ENCODE data around the gene PTPN9. TPM values are rescaled to one million over a fixed set of nuclear protein-coding genes. Genes with fewer than 3 reads are reported as not detected.

The PTPN9 gene
- total and polyA plus RNA-seq, 10 of the 15 experiments (the other 5 are each of a cell fraction or from before 2014, with no cell fraction given), result 7.8 to 29.1 (median 18.5) TPM

DNA sequence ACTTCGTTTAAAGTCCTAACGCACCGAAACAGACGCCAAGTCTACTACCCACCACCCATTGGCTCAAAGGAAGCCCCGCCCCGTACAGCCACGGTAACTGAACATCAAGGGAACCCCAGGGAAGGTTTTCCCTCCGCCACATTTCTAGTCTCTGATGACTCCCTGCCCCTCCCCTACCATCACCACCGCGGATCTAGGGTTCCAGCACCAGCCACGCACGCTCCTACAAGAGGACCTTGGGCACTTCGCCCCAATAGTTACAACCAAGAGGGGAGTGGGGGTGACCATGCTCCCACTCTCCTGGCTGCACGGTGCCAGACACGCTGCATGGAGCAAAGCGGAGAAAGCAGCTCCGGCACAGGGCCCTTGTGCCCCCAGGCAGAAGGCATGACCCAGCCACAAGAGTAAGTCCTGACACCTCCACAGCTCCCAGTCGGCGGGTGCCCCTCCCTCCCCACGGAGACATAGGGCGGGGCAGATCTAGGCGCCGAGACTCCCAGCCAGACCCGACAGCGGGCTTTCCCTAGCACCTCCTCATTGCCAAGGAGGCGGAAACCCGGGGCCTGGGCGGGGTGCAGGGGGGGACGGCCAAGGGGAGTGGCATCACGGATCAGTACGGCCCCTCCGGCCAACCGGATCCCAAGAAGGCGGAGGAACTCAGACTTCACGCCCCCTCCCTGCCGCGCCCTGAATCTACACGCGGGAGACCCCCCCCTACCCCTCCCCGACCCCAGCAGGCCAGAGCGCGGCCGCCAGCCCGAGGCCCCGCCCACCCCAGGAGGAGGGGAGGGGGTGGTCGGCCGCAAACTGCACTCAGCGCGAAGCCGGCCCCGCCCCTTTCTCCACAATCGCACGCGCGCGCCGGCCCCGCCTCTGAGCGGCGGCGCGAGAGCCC, 128.6 kb downstream of the PTPN9 start (continued):
- TF ChIP-seq NKRF (conservative IDR thresholded peaks at IDR 0.05) (peak; percentile 94), FOS (IDR thresholded peaks at IDR 0.05; ENCODE audit: borderline replicate concordance, extremely low read depth, insufficient read length) (no peak), SUZ12 (IDR thresholded peaks at IDR 0.05; ENCODE audit: unreplicated experiment) (no peak), SPI1 (IDR thresholded peaks at IDR 0.05; ENCODE audit: borderline replicate concordance, insufficient read depth, low read depth, low read length) (no peak), RBBP5 (conservative IDR thresholded peaks at IDR 0.05) (no peak), MEF2A (IDR thresholded peaks at IDR 0.05; ENCODE audit: insufficient read depth, low read depth, low read length) (no peak), HDGF (IDR thresholded peaks at IDR 0.05) (peak; percentile 84), POLR2AphosphoS5 (IDR thresholded peaks at IDR 0.05; ENCODE audit: low read length) (no peak; the same call in 1 of the 2 replicates), RCOR1 (conservative IDR thresholded peaks at IDR 0.05; ENCODE audit: low read depth, low read length) (no peak), IKZF2 (IDR thresholded peaks at IDR 0.05) (peak in 1 of 2 experiments; percentile 26; a peak in 1 of 4 replicates), BHLHE40 (IDR thresholded peaks at IDR 0.05; ENCODE audit: borderline replicate concordance in 1 of 2, low read depth in 2 of 2, low read length in 1 of 2) (peak; percentile 61 to 90; a peak in 3 of 4 replicates), CREM (IDR thresholded peaks at IDR 0.05; ENCODE audit: low read depth) (no peak)
- TF ChIP-seq, protein P1, sequence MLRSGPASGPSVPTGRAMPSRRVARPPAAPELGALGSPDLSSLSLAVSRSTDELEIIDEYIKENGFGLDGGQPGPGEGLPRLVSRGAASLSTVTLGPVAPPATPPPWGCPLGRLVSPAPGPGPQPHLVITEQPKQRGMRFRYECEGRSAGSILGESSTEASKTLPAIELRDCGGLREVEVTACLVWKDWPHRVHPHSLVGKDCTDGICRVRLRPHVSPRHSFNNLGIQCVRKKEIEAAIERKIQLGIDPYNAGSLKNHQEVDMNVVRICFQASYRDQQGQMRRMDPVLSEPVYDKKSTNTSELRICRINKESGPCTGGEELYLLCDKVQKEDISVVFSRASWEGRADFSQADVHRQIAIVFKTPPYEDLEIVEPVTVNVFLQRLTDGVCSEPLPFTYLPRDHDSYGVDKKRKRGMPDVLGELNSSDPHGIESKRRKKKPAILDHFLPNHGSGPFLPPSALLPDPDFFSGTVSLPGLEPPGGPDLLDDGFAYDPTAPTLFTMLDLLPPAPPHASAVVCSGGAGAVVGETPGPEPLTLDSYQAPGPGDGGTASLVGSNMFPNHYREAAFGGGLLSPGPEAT (IDR thresholded peaks at IDR 0.05; ENCODE audit: low read depth), result peak; percentile 42; the same call in 1 of the 2 replicates
- TF ChIP-seq, protein P2, sequence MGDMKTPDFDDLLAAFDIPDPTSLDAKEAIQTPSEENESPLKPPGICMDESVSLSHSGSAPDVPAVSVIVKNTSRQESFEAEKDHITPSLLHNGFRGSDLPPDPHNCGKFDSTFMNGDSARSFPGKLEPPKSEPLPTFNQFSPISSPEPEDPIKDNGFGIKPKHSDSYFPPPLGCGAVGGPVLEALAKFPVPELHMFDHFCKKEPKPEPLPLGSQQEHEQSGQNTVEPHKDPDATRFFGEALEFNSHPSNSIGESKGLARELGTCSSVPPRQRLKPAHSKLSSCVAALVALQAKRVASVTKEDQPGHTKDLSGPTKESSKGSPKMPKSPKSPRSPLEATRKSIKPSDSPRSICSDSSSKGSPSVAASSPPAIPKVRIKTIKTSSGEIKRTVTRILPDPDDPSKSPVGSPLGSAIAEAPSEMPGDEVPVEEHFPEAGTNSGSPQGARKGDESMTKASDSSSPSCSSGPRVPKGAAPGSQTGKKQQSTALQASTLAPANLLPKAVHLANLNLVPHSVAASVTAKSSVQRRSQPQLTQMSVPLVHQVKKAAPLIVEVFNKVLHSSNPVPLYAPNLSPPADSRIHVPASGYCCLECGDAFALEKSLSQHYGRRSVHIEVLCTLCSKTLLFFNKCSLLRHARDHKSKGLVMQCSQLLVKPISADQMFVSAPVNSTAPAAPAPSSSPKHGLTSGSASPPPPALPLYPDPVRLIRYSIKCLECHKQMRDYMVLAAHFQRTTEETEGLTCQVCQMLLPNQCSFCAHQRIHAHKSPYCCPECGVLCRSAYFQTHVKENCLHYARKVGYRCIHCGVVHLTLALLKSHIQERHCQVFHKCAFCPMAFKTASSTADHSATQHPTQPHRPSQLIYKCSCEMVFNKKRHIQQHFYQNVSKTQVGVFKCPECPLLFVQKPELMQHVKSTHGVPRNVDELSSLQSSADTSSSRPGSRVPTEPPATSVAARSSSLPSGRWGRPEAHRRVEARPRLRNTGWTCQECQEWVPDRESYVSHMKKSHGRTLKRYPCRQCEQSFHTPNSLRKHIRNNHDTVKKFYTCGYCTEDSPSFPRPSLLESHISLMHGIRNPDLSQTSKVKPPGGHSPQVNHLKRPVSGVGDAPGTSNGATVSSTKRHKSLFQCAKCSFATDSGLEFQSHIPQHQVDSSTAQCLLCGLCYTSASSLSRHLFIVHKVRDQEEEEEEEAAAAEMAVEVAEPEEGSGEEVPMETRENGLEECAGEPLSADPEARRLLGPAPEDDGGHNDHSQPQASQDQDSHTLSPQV (IDR thresholded peaks at IDR 0.05), result no peak
- TF ChIP-seq, protein P3, sequence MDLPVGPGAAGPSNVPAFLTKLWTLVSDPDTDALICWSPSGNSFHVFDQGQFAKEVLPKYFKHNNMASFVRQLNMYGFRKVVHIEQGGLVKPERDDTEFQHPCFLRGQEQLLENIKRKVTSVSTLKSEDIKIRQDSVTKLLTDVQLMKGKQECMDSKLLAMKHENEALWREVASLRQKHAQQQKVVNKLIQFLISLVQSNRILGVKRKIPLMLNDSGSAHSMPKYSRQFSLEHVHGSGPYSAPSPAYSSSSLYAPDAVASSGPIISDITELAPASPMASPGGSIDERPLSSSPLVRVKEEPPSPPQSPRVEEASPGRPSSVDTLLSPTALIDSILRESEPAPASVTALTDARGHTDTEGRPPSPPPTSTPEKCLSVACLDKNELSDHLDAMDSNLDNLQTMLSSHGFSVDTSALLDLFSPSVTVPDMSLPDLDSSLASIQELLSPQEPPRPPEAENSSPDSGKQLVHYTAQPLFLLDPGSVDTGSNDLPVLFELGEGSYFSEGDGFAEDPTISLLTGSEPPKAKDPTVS (IDR thresholded peaks at IDR 0.05; ENCODE audit: low read depth, low read length), result no peak
